ENCODE measurements around the gene PRKAR2B.
A peak's percentile ranks its signal among the peaks of the same experiment; 100 is the strongest.

The PRKAR2B gene

GRCh38 chr7:107113866-107114265 lies 69.4 kb downstream of the PRKAR2B start:
- FAIRE-seq (peak; percentile 11), DNase-seq (ENCODE audit: insufficient read length, low spot score) (no peak)
- no peak for TF ChIP-seq CTCF (IDR thresholded peaks at IDR 0.05; ENCODE audit: insufficient read depth, missing control alignments)

GRCh38 chr7:107115114-107115513 lies 70.6 kb downstream of the PRKAR2B start:
- no peak for TF ChIP-seq CTCF (IDR thresholded peaks at IDR 0.05; ENCODE audit: insufficient read depth, missing control alignments)
- FAIRE-seq (no peak), DNase-seq (ENCODE audit: insufficient read length, low spot score) (no peak)

- DNase-seq (ENCODE audit: insufficient read length, low spot score) (no peak), FAIRE-seq (no peak)
- no peak for TF ChIP-seq CTCF (IDR thresholded peaks at IDR 0.05; ENCODE audit: insufficient read depth, missing control alignments)
Measured at GRCh38 chr7:107115762-107116540, 71.4 kb downstream of the PRKAR2B start.

- no peak for TF ChIP-seq CTCF (IDR thresholded peaks at IDR 0.05; ENCODE audit: insufficient read depth, missing control alignments)
- FAIRE-seq, result no peak
- no peak for DNase-seq (ENCODE audit: insufficient read length, low spot score)
Measured at GRCh38 chr7:107118109-107118900, 73.8 kb downstream of the PRKAR2B start.

GRCh38 chr7:107119376-107120105 lies 75.0 kb downstream of the PRKAR2B start:
- FAIRE-seq, result no peak
- no peak for DNase-seq (ENCODE audit: insufficient read length, low spot score)
- TF ChIP-seq CTCF (IDR thresholded peaks at IDR 0.05; ENCODE audit: insufficient read depth, missing control alignments), result no peak

GRCh38 chr7:107122486-107122911 lies 78.0 kb downstream of the PRKAR2B start:
- FAIRE-seq (no peak), DNase-seq (ENCODE audit: insufficient read length, low spot score) (no peak)
- no peak for TF ChIP-seq CTCF (IDR thresholded peaks at IDR 0.05; ENCODE audit: insufficient read depth, missing control alignments)

All from D721Med (cell line).